Gastrocnemius medialis (tissue), 4 donors: ENCODE results near the gene ZMPSTE24.

Experiments
- POLR2A ChIP-seq, 2 donors: fragments of 450-650 bp; IDR thresholded peaks; one replicate each; pipeline ENCODE4 v1.6.1; 2017; ENCODE audit warnings: antibody characterized with exemption in 2 of 2, mild to moderate bottlenecking in 2 of 2, moderate library complexity in 2 of 2
- TF ChIP-seq, protein P1 (sequence below), 5 experiments: fragments of 450-650 bp in 3 of 5; fragments of 200-600 bp in 2 of 5; sonication (generic) in 2 of 5; IDR thresholded peaks in 4 of 5; conservative IDR thresholded peaks in 1 of 5; 1 replicate in 4 of 5; 2 replicates in 1 of 5; pipeline ENCODE4 v1.5.1; 2016 to 2019; ENCODE audit warnings: antibody characterized with exemption in 5 of 5, mild to moderate bottlenecking in 3 of 5, moderate library complexity in 3 of 5

- TF ChIP-seq, protein P1, sequence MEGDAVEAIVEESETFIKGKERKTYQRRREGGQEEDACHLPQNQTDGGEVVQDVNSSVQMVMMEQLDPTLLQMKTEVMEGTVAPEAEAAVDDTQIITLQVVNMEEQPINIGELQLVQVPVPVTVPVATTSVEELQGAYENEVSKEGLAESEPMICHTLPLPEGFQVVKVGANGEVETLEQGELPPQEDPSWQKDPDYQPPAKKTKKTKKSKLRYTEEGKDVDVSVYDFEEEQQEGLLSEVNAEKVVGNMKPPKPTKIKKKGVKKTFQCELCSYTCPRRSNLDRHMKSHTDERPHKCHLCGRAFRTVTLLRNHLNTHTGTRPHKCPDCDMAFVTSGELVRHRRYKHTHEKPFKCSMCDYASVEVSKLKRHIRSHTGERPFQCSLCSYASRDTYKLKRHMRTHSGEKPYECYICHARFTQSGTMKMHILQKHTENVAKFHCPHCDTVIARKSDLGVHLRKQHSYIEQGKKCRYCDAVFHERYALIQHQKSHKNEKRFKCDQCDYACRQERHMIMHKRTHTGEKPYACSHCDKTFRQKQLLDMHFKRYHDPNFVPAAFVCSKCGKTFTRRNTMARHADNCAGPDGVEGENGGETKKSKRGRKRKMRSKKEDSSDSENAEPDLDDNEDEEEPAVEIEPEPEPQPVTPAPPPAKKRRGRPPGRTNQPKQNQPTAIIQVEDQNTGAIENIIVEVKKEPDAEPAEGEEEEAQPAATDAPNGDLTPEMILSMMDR (IDR thresholded peaks at IDR 0.05 in 4 of 5, conservative IDR thresholded peaks at IDR 0.05 in 1 of 5), result no peak
- no peak for TF ChIP-seq POLR2A (IDR thresholded peaks at IDR 0.05)
These were observed 60.4 kb downstream of the ZMPSTE24 start for GRCh38 chr1:40318476-40318875.
